Suppressor macrophage (primary cell): ENCODE data around the gene HIGD1A.
A peak's percentile ranks its signal among the peaks of the same experiment; 100 is the strongest.
"Not testable (repeated sequence)": the region's sequence is repeated elsewhere in the genome, so short reads cannot be mapped to it uniquely, and the experiment has no call there.

Experiments
- DNase-seq, 4 experiments: peaks; one replicate each; pipeline ENCODE4 v3.0.0-alpha.2; 2020 to 2022

Gene HIGD1A

GRCh38 chr3:42829083-42829627 lies 24.9 kb upstream of the HIGD1A start:
- no peak for DNase-seq

GRCh38 chr3:42827654-42828053 lies 23.4 kb upstream of the HIGD1A start:
- no peak for DNase-seq

- no peak for DNase-seq
Measured at GRCh38 chr3:42827023-42827422, 22.7 kb upstream of the HIGD1A start.

- DNase-seq: no peak
Measured at GRCh38 chr3:42826141-42826540, 21.9 kb upstream of the HIGD1A start.

GRCh38 chr3:42823351-42823750 lies 19.1 kb upstream of the HIGD1A start:
- DNase-seq: no peak

GRCh38 chr3:42822828-42823227 lies 18.5 kb upstream of the HIGD1A start:
- DNase-seq: no peak

- DNase-seq: no peak
Measured at GRCh38 chr3:42820746-42821051, 16.4 kb upstream of the HIGD1A start.

- no peak for DNase-seq
Measured at GRCh38 chr3:42819351-42819965, 15.2 kb upstream of the HIGD1A start.

GRCh38 chr3:42815826-42816225 lies 11.5 kb upstream of the HIGD1A start:
- DNase-seq: no peak

- DNase-seq: no peak
Measured at GRCh38 chr3:42814914-42815507, 10.7 kb upstream of the HIGD1A start.

GRCh38 chr3:42814246-42814645 lies 10.0 kb upstream of the HIGD1A start:
- DNase-seq: no peak

GRCh38 chr3:42811118-42811883 lies 7.0 kb upstream of the HIGD1A start:
- DNase-seq: peak in 3 of 4 experiments; percentile 26 to 35 (median 33)

GRCh38 chr3:42810706-42811105 lies 6.4 kb upstream of the HIGD1A start:
- not testable (repeated sequence) for DNase-seq

- DNase-seq: no peak
Measured at GRCh38 chr3:42809202-42809601, 4.9 kb upstream of the HIGD1A start, which contains the start of gene ACKR2. Gene ACKR2, plus strand, starts transcription at chr3:42809445. Its CDS starts 55,058 bp downstream, at chr3:42864503.

GRCh38 chr3:42807929-42808328 lies 3.6 kb upstream of the HIGD1A start:
- DNase-seq: no peak

- peak; percentile 3 to 34 (median 14) for DNase-seq
Measured at GRCh38 chr3:42805141-42805821, 991 bp upstream of the HIGD1A start.

GRCh38 chr3:42804831-42805132 lies 492 bp upstream of the HIGD1A start:
- no peak for DNase-seq

- peak; percentile 15 to 57 (median 38) for DNase-seq
Measured at GRCh38 chr3:42803414-42804105, 730 bp downstream of the HIGD1A start.

- DNase-seq: no peak
Measured at GRCh38 chr3:42802876-42803413, 1.3 kb downstream of the HIGD1A start.

GRCh38 chr3:42801784-42802183 lies 2.5 kb downstream of the HIGD1A start:
- DNase-seq: no peak

GRCh38 chr3:42801048-42801620 lies 3.2 kb downstream of the HIGD1A start:
- DNase-seq: no peak

- DNase-seq: peak in 2 of 4 experiments; percentile 10 to 22
Measured at GRCh38 chr3:42800251-42800650, 4.0 kb downstream of the HIGD1A start.
